A549 (cell line): Measurements from ENCODE around the gene QRICH1. TPM values are rescaled to one million over a fixed set of nuclear protein-coding genes. Genes with fewer than 3 reads are reported as not detected.

Source experiments
- ATAC-seq, 2 experiments: fragments of 200-7000 bp in 1 of 2; fragments of >200 bp in 1 of 2; cut with Nextera tagmentation in 1 of 2; cut with Tn5 transposase in 1 of 2; 3 replicates each; pipeline versions ENCODE4 v1.8.0 to v1.9.1; 2018 to 2020; ENCODE audit warnings: mild to moderate bottlenecking in 1 of 2, moderate library complexity in 1 of 2
- CTCF ChIA-PET: fragments of 300-600 bp; sonication (Branson Sonifier 250); formaldehyde crosslinking; extraction: SDS; loops from one replicate; lab custom pipeline; 2021; ENCODE audit warnings: antibody characterized with exemption, inconsistent platforms; lab: Yijun Ruan, JAX
- POLR2A ChIA-PET: fragments of 350-600 bp; formaldehyde crosslinking; extraction: SDS; loops from one replicate; lab custom pipeline; 2021; ENCODE audit warnings: antibody characterized with exemption, inconsistent platforms; lab: Yijun Ruan, JAX
- DNase-seq, 2 experiments: peaks; one replicate each; pipeline versions ENCODE4 v3.0.0 to v3.0.0-alpha.2; 2011 to 2016; ENCODE audit warnings: low read depth in 1 of 2, low spot score in 1 of 2
- FAIRE-seq: peaks from 2 replicates; lab custom pipeline; 2011; peaks lifted over from hg19 to GRCh38; lab: Jason Lieb, UNC
- H3K27ac ChIP-seq, 2 experiments: fragments of >200 bp; sonication (Bioruptor Twin); formaldehyde crosslinking; 3 replicates each; pipeline ENCODE4 v1.5.1; 2016 to 2017
- H3K4me1 ChIP-seq: fragments of >200 bp; sonication (Bioruptor Twin); formaldehyde crosslinking; 3 replicates; pipeline ENCODE4 v1.6.1; 2016
- H3K4me2 ChIP-seq: fragments of >200 bp; sonication (Bioruptor Twin); formaldehyde crosslinking; 3 replicates; pipeline ENCODE4 v1.6.1; 2016
- H3K4me3 ChIP-seq: fragments of >200 bp; sonication (Bioruptor Twin); formaldehyde crosslinking; 3 replicates; pipeline ENCODE4 v1.5.1; 2016
- H3K9me3 ChIP-seq: fragments of >200 bp; sonication (Bioruptor Twin); formaldehyde crosslinking; 3 replicates; pipeline ENCODE4 v1.6.1; 2016
- BHLHE40 ChIP-seq: IDR thresholded peaks from 2 replicates; pipeline ENCODE4 v1.6.1; 2012; ENCODE audit warnings: low read depth, low read length, inconsistent platforms
- CHD4 ChIP-seq: fragments of 200-600 bp; sonication (generic); IDR thresholded peaks from 2 replicates; pipeline ENCODE4 v1.6.1; 2016; ENCODE audit warnings: antibody characterized with exemption, mild to moderate bottlenecking, borderline replicate concordance
- E2F6 ChIP-seq: IDR thresholded peaks from 2 replicates; pipeline ENCODE4 v1.6.1; 2012; ENCODE audit warnings: low read depth, borderline replicate concordance
- EHMT2 ChIP-seq: fragments of 200-600 bp; sonication (generic); IDR thresholded peaks from 2 replicates; pipeline ENCODE4 v1.6.1; 2016; ENCODE audit warnings: antibody characterized with exemption, low read depth, mild to moderate bottlenecking, moderate library complexity
- EP300 ChIP-seq, 2 experiments: fragments of >200 bp; sonication (Bioruptor Twin); formaldehyde crosslinking; IDR thresholded peaks; 2 replicates in 1 of 2; 3 replicates in 1 of 2; pipeline ENCODE4 v1.6.1; 2016 to 2017
- FOSB ChIP-seq: fragments of 250-450 bp; sonication (Bioruptor Pico); IDR thresholded peaks from 2 replicates; pipeline ENCODE4 v1.5.0; 2020; ENCODE audit warnings: mild to moderate bottlenecking, moderate library complexity
- HEYL ChIP-seq: fragments of 250-450 bp; sonication (Bioruptor Pico); IDR thresholded peaks from 2 replicates; pipeline ENCODE4 v1.8.0; 2021; ENCODE audit warnings: mild to moderate bottlenecking, moderate library complexity
- HOXB13 ChIP-seq: fragments of 250-450 bp; sonication (Bioruptor Pico); IDR thresholded peaks from 2 replicates; pipeline ENCODE4 v1.5.0; 2020; ENCODE audit warnings: low read depth, mild to moderate bottlenecking, moderate library complexity
- JUN ChIP-seq, 2 experiments: fragments of >200 bp; sonication (Bioruptor Twin); formaldehyde crosslinking; IDR thresholded peaks; 2 replicates in 1 of 2; 3 replicates in 1 of 2; pipeline ENCODE4 v1.6.1; 2016 to 2017
- JUNB ChIP-seq: fragments of >200 bp; sonication (Bioruptor Twin); formaldehyde crosslinking; IDR thresholded peaks from 2 replicates; pipeline ENCODE4 v1.6.1; 2016
- KDM1A ChIP-seq: fragments of 200-600 bp; sonication (generic); IDR thresholded peaks from 2 replicates; pipeline ENCODE4 v1.6.1; 2016; ENCODE audit warnings: low read depth, mild to moderate bottlenecking
- MAFK ChIP-seq: fragments of 450-650 bp; IDR thresholded peaks from 2 replicates; pipeline ENCODE4 v1.6.1; 2014; ENCODE audit not compliant: partially characterized antibody
- MYC ChIP-seq: IDR thresholded peaks from 2 replicates; pipeline ENCODE4 v1.6.1; 2012; ENCODE audit warnings: mild to moderate bottlenecking, inconsistent platforms, low read length, improper control_type of control experiment, borderline replicate concordance
- NFE2L2 ChIP-seq: fragments of 150-350 bp; conservative IDR thresholded peaks from 2 replicates; pipeline ENCODE4 v1.6.1; 2014; ENCODE audit warnings: low read length
- NR3C1 ChIP-seq: fragments of >200 bp; sonication (Bioruptor Twin); formaldehyde crosslinking; IDR thresholded peaks from 3 replicates; pipeline ENCODE4 v1.6.1; 2017
- POLR2AphosphoS2 ChIP-seq: conservative IDR thresholded peaks from 2 replicates; pipeline ENCODE4 v1.6.1; 2012; ENCODE audit warnings: low read length, improper control_type of control experiment, inconsistent platforms
- RCOR1 ChIP-seq: fragments of 150-350 bp; IDR thresholded peaks from 2 replicates; pipeline ENCODE4 v1.6.1; 2014; ENCODE audit warnings: antibody characterized with exemption, low read length, low read depth
- SMC3 ChIP-seq: fragments of >200 bp; sonication (Bioruptor Twin); formaldehyde crosslinking; IDR thresholded peaks from 3 replicates; pipeline ENCODE4 v1.6.1; 2018; ENCODE audit warnings: inconsistent platforms
- SREBF2 ChIP-seq: fragments of 450-650 bp; IDR thresholded peaks from 2 replicates; pipeline ENCODE4 v1.6.1; 2014; ENCODE audit warnings: mild to moderate bottlenecking, moderate library complexity
- ZFP36 ChIP-seq: fragments of 450-650 bp; IDR thresholded peaks from 2 replicates; pipeline ENCODE4 v1.6.1; 2014; ENCODE audit warnings: borderline replicate concordance; ENCODE audit not compliant: partially characterized antibody
- WGBS: methylation state at CpG from one replicate; pipeline ENCODE4 v1.1.6; 2017; ENCODE audit errors: missing lambda C conversion rate; 5-methylcytosine and 5-hydroxymethylcytosine counted together
- polyA plus RNA-seq, 4 experiments: library from polyadenylated mRNA; depleted of rRNA in 3 of 4; stranded (reverse); fragments of >200 nt; fragmentation: RNase III in 1 of 4; extraction: RNeasy Plus Mini Kit Qiagen cat#74134 plus additional on column Dnase treatment in 1 of 4; gene quantifications; 2 replicates in 3 of 4; 3 replicates in 1 of 4; pipeline ENCODE4 v1.2.3, GENCODE V29; 2011 to 2017
- TF ChIP-seq, protein P1 (sequence below): IDR thresholded peaks from 2 replicates; pipeline ENCODE4 v1.6.1; 2012
- TF ChIP-seq, protein P2 (sequence below): fragments of >200 bp; sonication (Bioruptor Twin); formaldehyde crosslinking; IDR thresholded peaks from 3 replicates; pipeline ENCODE4 v1.5.1; 2016
- TF ChIP-seq, protein P3 (sequence below): fragments of 200-600 bp; sonication (generic); IDR thresholded peaks from 2 replicates; pipeline ENCODE4 v1.6.1; 2016; ENCODE audit warnings: antibody characterized with exemption, mild to moderate bottlenecking, moderate library complexity
- TF ChIP-seq, protein P4 (sequence below): fragments of 250-450 bp; sonication (Bioruptor Pico); IDR thresholded peaks from 2 replicates; pipeline ENCODE4 v1.5.0; 2020; ENCODE audit warnings: low read depth, mild to moderate bottlenecking, moderate library complexity
- TF ChIP-seq, protein P5 (sequence below): fragments of >200 bp; sonication (Bioruptor Twin); formaldehyde crosslinking; IDR thresholded peaks from 2 replicates; pipeline ENCODE4 v1.6.1; 2016

QRICH1 gene
- polyA plus RNA-seq, 2 of the 4 experiments (the other 2 are of a cell fraction), result 47.9 to 53.8 TPM

GRCh38 chr3:48989796-48990635 is 103.9 kb downstream of the QRICH1 start, which contains the start of gene P4HTM (continued):
- TF ChIP-seq, protein P1, sequence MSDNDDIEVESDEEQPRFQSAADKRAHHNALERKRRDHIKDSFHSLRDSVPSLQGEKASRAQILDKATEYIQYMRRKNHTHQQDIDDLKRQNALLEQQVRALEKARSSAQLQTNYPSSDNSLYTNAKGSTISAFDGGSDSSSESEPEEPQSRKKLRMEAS, result peak; percentile 31; the same call in 1 of the 2 replicates
- TF ChIP-seq FOSB (CRISPR knock-in tag) (no peak), RCOR1 (no peak), SREBF2 (no peak), ZFP36 (no peak), POLR2AphosphoS2 (no peak), BHLHE40 (no peak), NR3C1 (no peak)

DNA sequence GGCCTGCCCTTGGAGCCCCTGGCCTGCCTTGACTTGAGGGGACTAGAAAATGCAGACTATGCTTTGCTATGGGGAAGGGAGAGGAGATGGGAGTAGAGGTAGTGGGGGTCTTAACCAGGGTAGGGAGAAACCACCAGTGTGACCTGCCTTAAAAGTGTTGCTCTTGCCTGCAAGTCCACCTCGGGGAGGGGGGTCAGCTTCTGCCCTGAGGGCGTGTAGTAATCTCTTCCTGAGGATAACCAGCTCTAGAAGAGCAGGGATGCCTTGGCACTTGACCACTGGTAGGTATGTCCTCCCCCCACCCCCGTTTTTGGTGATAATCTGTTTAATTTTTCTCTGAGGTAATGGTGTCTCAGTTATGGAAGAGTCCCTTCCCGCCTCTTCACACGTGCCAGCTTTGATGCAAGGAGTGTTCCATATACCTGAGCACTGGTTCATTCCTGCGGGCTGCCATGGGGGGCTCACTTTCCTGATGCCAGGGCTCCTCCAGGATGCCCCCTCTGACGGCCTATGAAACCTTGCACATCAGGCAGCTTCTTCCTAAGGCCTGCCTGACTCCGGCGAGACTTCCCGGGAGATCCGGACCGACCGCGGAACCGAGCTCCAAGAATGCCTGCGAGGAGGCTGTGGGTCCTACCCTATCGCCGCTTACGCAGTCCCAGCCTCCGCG is 104.6 kb downstream of the QRICH1 start:
- Histone ChIP-seq H3K9me3 (no peaks in the 10 kb centered on the region), H3K4me2 (peak overlapping the region; percentile 79), H3K4me3 (peak overlapping the region; percentile 92), H3K4me1 (peaks cover 25% of the 10 kb centered on the region), H3K27ac (peak overlapping the region; percentile 93 to 97)
- WGBS, result 4% methylated on average over 4 of the region's 21 CpGs
- FAIRE-seq (no peak), DNase-seq (no peak), ATAC-seq (peak in 1 of 2 experiments; percentile 4; a peak in 2 of 6 replicates)
- ChIA-PET POLR2A (interaction anchor here (0.5 to 1.7 kb wide), 7 partner anchors 12 to 440 kb away, joined by 3 to 24 read pairs (median 3); partner anchors contain the start of genes IMPDH2, NDUFAF3, NICN1 and QRICH1), CTCF (interaction anchor here (0.6 to 16.7 kb wide), 13 partner anchors 12 to 639 kb away, joined by 3 to 385 read pairs (median 4); partner anchors contain the start of genes ARIH2, DALRD3, IMPDH2 and NDUFAF3)
- TF ChIP-seq JUNB (peak; percentile 24; the same call in 1 of the 2 replicates), EP300 (IDR thresholded peaks at IDR 0.05) (no peak), E2F6 (peak; percentile 87)
- TF ChIP-seq, protein P1, result peak; percentile 51

- Histone ChIP-seq H3K4me1 (peaks cover 12% of the 10 kb centered on the region), H3K27ac (no peak overlapping the region), H3K4me3 (no peak overlapping the region), H3K4me2 (no peak overlapping the region), H3K9me3 (no peaks in the 10 kb centered on the region)
- ChIA-PET POLR2A (no interaction called here), CTCF (interaction anchor here (0.9 to 16.7 kb wide), 3 partner anchors 12 to 300 kb away, joined by 3 to 385 read pairs (median 10); partner anchors contain the start of genes DALRD3, NCKIPSD, NDUFAF3 and WDR6)
- ATAC-seq (no peak), DNase-seq (no peak), FAIRE-seq (no peak)
- 95% methylated on average over 7 of the region's 7 CpGs for WGBS
- no peak for TF ChIP-seq MYC
- no peak for TF ChIP-seq JUN (IDR thresholded peaks at IDR 0.05)
- TF ChIP-seq SMC3, result no peak
- no peak for TF ChIP-seq EHMT2
- TF ChIP-seq HEYL (CRISPR knock-in tag), result no peak
- TF ChIP-seq, protein P2, sequence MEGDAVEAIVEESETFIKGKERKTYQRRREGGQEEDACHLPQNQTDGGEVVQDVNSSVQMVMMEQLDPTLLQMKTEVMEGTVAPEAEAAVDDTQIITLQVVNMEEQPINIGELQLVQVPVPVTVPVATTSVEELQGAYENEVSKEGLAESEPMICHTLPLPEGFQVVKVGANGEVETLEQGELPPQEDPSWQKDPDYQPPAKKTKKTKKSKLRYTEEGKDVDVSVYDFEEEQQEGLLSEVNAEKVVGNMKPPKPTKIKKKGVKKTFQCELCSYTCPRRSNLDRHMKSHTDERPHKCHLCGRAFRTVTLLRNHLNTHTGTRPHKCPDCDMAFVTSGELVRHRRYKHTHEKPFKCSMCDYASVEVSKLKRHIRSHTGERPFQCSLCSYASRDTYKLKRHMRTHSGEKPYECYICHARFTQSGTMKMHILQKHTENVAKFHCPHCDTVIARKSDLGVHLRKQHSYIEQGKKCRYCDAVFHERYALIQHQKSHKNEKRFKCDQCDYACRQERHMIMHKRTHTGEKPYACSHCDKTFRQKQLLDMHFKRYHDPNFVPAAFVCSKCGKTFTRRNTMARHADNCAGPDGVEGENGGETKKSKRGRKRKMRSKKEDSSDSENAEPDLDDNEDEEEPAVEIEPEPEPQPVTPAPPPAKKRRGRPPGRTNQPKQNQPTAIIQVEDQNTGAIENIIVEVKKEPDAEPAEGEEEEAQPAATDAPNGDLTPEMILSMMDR, result no peak
- TF ChIP-seq, protein P3, sequence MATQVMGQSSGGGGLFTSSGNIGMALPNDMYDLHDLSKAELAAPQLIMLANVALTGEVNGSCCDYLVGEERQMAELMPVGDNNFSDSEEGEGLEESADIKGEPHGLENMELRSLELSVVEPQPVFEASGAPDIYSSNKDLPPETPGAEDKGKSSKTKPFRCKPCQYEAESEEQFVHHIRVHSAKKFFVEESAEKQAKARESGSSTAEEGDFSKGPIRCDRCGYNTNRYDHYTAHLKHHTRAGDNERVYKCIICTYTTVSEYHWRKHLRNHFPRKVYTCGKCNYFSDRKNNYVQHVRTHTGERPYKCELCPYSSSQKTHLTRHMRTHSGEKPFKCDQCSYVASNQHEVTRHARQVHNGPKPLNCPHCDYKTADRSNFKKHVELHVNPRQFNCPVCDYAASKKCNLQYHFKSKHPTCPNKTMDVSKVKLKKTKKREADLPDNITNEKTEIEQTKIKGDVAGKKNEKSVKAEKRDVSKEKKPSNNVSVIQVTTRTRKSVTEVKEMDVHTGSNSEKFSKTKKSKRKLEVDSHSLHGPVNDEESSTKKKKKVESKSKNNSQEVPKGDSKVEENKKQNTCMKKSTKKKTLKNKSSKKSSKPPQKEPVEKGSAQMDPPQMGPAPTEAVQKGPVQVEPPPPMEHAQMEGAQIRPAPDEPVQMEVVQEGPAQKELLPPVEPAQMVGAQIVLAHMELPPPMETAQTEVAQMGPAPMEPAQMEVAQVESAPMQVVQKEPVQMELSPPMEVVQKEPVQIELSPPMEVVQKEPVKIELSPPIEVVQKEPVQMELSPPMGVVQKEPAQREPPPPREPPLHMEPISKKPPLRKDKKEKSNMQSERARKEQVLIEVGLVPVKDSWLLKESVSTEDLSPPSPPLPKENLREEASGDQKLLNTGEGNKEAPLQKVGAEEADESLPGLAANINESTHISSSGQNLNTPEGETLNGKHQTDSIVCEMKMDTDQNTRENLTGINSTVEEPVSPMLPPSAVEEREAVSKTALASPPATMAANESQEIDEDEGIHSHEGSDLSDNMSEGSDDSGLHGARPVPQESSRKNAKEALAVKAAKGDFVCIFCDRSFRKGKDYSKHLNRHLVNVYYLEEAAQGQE, result no peak
- no peak for TF ChIP-seq NFE2L2
- no peak for TF ChIP-seq MAFK
- TF ChIP-seq HOXB13 (CRISPR knock-in tag), result no peak
- no peak for TF ChIP-seq CHD4
- no peak for TF ChIP-seq KDM1A
- TF ChIP-seq, protein P4, sequence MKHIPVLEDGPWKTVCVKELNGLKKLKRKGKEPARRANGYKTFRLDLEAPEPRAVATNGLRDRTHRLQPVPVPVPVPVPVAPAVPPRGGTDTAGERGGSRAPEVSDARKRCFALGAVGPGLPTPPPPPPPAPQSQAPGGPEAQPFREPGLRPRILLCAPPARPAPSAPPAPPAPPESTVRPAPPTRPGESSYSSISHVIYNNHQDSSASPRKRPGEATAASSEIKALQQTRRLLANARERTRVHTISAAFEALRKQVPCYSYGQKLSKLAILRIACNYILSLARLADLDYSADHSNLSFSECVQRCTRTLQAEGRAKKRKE (CRISPR knock-in tag), result no peak
- TF ChIP-seq, protein P5, sequence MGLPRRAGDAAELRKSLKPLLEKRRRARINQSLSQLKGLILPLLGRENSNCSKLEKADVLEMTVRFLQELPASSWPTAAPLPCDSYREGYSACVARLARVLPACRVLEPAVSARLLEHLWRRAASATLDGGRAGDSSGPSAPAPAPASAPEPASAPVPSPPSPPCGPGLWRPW, result no peak
These were observed 108.0 kb downstream of the QRICH1 start for GRCh38 chr3:48985831-48986376.
